NB4 (cell line): ENCODE results near the gene PTPN2.

Experiments used
- MYC ChIP-seq: IDR thresholded peaks from 2 replicates; pipeline ENCODE4 v1.6.1; 2011; ENCODE audit warnings: low read depth, low read length
- POLR2A ChIP-seq: IDR thresholded peaks from 2 replicates; pipeline ENCODE4 v1.6.1; 2011; ENCODE audit warnings: mild to moderate bottlenecking; ENCODE audit not compliant: insufficient read length; ENCODE audit errors: extremely low read depth
- TF ChIP-seq, protein P1 (sequence below): IDR thresholded peaks from one replicate; pipeline ENCODE4 v1.5.1; 2012; ENCODE audit warnings: low read depth, low read length
- TF ChIP-seq, protein P2 (sequence below): IDR thresholded peaks from 2 replicates; pipeline ENCODE4 v1.6.1; 2011; ENCODE audit warnings: low read depth, low read length

DNA sequence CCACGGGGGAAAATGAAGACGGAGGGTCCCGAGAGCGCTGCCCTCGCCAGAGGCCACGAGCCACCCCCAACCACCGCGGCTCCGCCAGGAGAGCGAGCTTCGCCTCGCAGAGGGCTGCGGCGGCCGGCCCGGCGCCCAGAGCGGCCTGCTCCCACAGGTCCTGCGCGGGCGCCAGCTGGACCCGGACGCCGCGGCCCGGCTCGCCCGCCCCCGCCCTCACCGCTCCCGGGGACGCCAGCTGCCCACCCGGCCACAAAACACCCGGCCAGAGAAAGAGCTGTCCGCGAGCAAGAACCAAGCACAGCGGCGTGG is 709 bp downstream of the PTPN2 start:
- TF ChIP-seq, protein P1, sequence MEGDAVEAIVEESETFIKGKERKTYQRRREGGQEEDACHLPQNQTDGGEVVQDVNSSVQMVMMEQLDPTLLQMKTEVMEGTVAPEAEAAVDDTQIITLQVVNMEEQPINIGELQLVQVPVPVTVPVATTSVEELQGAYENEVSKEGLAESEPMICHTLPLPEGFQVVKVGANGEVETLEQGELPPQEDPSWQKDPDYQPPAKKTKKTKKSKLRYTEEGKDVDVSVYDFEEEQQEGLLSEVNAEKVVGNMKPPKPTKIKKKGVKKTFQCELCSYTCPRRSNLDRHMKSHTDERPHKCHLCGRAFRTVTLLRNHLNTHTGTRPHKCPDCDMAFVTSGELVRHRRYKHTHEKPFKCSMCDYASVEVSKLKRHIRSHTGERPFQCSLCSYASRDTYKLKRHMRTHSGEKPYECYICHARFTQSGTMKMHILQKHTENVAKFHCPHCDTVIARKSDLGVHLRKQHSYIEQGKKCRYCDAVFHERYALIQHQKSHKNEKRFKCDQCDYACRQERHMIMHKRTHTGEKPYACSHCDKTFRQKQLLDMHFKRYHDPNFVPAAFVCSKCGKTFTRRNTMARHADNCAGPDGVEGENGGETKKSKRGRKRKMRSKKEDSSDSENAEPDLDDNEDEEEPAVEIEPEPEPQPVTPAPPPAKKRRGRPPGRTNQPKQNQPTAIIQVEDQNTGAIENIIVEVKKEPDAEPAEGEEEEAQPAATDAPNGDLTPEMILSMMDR: no peak
- TF ChIP-seq, protein P2, sequence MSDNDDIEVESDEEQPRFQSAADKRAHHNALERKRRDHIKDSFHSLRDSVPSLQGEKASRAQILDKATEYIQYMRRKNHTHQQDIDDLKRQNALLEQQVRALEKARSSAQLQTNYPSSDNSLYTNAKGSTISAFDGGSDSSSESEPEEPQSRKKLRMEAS: no peak
- TF ChIP-seq POLR2A (no peak), MYC (no peak)
